ENCODE results near the gene FAM193A.
"Not testable (repeated sequence)": the region's sequence is repeated elsewhere in the genome, so short reads cannot be mapped to it uniquely, and the experiment has no call there.

Gene FAM193A

GRCh38 chr4:2587213-2587823 lies 50.9 kb downstream of the FAM193A start:
- no peak for DNase-seq (ENCODE audit: low spot score)
- in situ Hi-C loops (cut with MboI; ENCODE audit: low sequenced_read_pairs, unreplicated experiment), result no loop called here
- TF ChIP-seq CTCF (IDR thresholded peaks at IDR 0.05; ENCODE audit: borderline replicate concordance, control extremely low read depth, extremely low read depth, insufficient read depth, missing control alignments), result no peak

GRCh38 chr4:2588259-2588658 lies 51.8 kb downstream of the FAM193A start:
- in situ Hi-C loops (cut with MboI; ENCODE audit: low sequenced_read_pairs, unreplicated experiment), result no loop called here
- TF ChIP-seq CTCF (IDR thresholded peaks at IDR 0.05; ENCODE audit: borderline replicate concordance, control extremely low read depth, extremely low read depth, insufficient read depth, missing control alignments), result no peak
- DNase-seq (ENCODE audit: low spot score), result no peak

- no peak for TF ChIP-seq CTCF (IDR thresholded peaks at IDR 0.05; ENCODE audit: borderline replicate concordance, control extremely low read depth, extremely low read depth, insufficient read depth, missing control alignments)
- DNase-seq (ENCODE audit: low spot score), result no peak
- in situ Hi-C loops (cut with MboI; ENCODE audit: low sequenced_read_pairs, unreplicated experiment), result no loop called here
These were observed 54.7 kb downstream of the FAM193A start for GRCh38 chr4:2591189-2591588.

GRCh38 chr4:2592014-2592413 lies 55.6 kb downstream of the FAM193A start:
- in situ Hi-C loops (cut with MboI; ENCODE audit: low sequenced_read_pairs, unreplicated experiment); DNase-seq (ENCODE audit: low spot score): not testable (repeated sequence)

- no peak for DNase-seq (ENCODE audit: low spot score)
- TF ChIP-seq CTCF (IDR thresholded peaks at IDR 0.05; ENCODE audit: borderline replicate concordance, control extremely low read depth, extremely low read depth, insufficient read depth, missing control alignments), result no peak
- in situ Hi-C loops (cut with MboI; ENCODE audit: low sequenced_read_pairs, unreplicated experiment), result no loop called here
These were observed 56.1 kb downstream of the FAM193A start for GRCh38 chr4:2592572-2592971.

- in situ Hi-C loops (cut with MboI; ENCODE audit: low sequenced_read_pairs, unreplicated experiment), result no loop called here
- no peak for DNase-seq (ENCODE audit: low spot score)
- TF ChIP-seq CTCF (IDR thresholded peaks at IDR 0.05; ENCODE audit: borderline replicate concordance, control extremely low read depth, extremely low read depth, insufficient read depth, missing control alignments), result no peak
These were observed 56.6 kb downstream of the FAM193A start for GRCh38 chr4:2593003-2593402.

GRCh38 chr4:2595436-2595835 lies 59.0 kb downstream of the FAM193A start:
- in situ Hi-C loops (cut with MboI; ENCODE audit: low sequenced_read_pairs, unreplicated experiment), result no loop called here
- no peak for DNase-seq (ENCODE audit: low spot score)
- no peak for TF ChIP-seq CTCF (IDR thresholded peaks at IDR 0.05; ENCODE audit: borderline replicate concordance, control extremely low read depth, extremely low read depth, insufficient read depth, missing control alignments)

Measured in GM13976 (cell line).